Loucy (cell line): ENCODE measurements around the gene LRRC25.

Experiments used
- EZH2phosphoT487 ChIP-seq: fragments of 200-600 bp; IDR thresholded peaks from 2 replicates; pipeline ENCODE4 v1.6.1; 2018; ENCODE audit warnings: antibody characterized with exemption, mild to moderate bottlenecking, moderate library complexity, borderline replicate concordance
- TF ChIP-seq, protein P1 (sequence below): fragments of 200-600 bp; sonication (generic); conservative IDR thresholded peaks from 2 replicates; pipeline ENCODE4 v1.5.1; 2014; ENCODE audit warnings: mild to moderate bottlenecking, antibody characterized with exemption, low read length

DNA sequence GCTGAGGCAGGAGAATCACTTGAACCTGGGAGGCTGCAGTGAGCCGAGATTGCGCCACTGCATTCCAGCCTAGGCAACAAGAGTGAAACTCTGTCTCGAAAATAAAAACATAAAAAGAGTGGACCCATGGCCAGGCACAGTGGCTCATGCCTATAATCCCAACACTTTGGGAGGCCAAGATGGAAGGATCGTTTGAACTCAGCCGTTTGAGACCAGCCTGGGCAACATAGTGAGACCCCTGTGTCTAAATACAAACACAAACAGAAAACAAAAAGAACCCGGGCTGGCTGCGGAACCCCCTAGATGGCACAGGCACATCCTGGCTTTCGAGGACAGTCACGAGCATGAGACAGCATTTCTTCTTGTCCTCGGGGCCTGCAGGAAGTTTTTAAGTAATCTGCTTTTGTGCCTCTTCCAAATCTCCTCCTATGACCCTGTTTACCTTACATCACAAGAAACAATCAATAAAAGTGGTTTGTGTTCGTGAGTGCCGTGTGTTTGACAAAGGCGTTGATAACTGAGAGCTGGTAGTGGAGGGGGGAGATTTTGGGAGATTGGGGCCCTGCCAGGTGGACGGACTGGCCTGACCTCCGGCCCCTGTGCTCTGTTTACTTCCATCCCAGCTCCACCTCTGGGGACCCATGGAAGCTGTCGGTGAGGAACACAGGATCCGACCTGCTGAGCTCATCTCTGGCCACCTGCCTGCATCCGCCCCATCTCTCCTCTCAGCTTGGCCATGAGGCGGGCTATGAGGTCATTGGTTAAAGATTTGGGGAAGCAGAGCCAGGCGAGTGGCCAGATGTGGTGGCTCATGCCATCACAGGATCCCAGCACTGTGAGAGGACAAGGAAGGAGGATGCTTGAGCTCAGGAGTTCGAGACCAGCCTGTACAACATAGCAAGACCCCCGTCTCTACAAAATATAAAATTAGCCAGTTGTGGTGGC is 17.3 kb downstream of the LRRC25 start:
- TF ChIP-seq, protein P1, sequence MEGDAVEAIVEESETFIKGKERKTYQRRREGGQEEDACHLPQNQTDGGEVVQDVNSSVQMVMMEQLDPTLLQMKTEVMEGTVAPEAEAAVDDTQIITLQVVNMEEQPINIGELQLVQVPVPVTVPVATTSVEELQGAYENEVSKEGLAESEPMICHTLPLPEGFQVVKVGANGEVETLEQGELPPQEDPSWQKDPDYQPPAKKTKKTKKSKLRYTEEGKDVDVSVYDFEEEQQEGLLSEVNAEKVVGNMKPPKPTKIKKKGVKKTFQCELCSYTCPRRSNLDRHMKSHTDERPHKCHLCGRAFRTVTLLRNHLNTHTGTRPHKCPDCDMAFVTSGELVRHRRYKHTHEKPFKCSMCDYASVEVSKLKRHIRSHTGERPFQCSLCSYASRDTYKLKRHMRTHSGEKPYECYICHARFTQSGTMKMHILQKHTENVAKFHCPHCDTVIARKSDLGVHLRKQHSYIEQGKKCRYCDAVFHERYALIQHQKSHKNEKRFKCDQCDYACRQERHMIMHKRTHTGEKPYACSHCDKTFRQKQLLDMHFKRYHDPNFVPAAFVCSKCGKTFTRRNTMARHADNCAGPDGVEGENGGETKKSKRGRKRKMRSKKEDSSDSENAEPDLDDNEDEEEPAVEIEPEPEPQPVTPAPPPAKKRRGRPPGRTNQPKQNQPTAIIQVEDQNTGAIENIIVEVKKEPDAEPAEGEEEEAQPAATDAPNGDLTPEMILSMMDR: no peak
- no peak for TF ChIP-seq EZH2phosphoT487
